ENCODE results near the gene SPATC1L.

DNA sequence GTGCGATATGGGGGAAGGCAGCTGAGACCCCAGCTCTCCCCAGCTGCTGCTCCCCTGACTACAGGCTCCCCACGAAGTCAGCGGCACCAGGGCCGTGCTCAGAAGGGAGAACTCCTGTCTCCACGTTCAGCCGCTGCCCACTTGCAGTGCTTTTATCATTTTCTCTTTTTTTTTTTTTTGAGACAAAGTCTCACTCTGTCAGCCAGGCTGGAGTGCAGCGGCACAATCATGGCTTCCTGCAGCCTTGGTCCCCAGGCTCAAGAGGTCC, 27.9 kb downstream of the SPATC1L start:
- TF ChIP-seq POLR2AphosphoS5 (IDR thresholded peaks at IDR 0.05; ENCODE audit: low read depth, low read length), result no peak
- TF ChIP-seq, protein P1, sequence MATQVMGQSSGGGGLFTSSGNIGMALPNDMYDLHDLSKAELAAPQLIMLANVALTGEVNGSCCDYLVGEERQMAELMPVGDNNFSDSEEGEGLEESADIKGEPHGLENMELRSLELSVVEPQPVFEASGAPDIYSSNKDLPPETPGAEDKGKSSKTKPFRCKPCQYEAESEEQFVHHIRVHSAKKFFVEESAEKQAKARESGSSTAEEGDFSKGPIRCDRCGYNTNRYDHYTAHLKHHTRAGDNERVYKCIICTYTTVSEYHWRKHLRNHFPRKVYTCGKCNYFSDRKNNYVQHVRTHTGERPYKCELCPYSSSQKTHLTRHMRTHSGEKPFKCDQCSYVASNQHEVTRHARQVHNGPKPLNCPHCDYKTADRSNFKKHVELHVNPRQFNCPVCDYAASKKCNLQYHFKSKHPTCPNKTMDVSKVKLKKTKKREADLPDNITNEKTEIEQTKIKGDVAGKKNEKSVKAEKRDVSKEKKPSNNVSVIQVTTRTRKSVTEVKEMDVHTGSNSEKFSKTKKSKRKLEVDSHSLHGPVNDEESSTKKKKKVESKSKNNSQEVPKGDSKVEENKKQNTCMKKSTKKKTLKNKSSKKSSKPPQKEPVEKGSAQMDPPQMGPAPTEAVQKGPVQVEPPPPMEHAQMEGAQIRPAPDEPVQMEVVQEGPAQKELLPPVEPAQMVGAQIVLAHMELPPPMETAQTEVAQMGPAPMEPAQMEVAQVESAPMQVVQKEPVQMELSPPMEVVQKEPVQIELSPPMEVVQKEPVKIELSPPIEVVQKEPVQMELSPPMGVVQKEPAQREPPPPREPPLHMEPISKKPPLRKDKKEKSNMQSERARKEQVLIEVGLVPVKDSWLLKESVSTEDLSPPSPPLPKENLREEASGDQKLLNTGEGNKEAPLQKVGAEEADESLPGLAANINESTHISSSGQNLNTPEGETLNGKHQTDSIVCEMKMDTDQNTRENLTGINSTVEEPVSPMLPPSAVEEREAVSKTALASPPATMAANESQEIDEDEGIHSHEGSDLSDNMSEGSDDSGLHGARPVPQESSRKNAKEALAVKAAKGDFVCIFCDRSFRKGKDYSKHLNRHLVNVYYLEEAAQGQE (IDR thresholded peaks at IDR 0.05; ENCODE audit: insufficient read depth in 1 of 2, low read depth in 2 of 2, low read length in 2 of 2), result no peak
- TF ChIP-seq TAF1 (IDR thresholded peaks at IDR 0.05; ENCODE audit: borderline replicate concordance, insufficient read depth, low read length), result no peak
- TF ChIP-seq SIN3A (IDR thresholded peaks at IDR 0.05; ENCODE audit: borderline replicate concordance, insufficient read depth, low read length), result no peak
- no peak for TF ChIP-seq FOXP2 (optimal IDR thresholded peaks at IDR 0.05; ENCODE audit: borderline replicate concordance, extremely low read depth, extremely low read length, insufficient read depth)
